Activated T-cell treated with anti-CD3 and anti-CD28 coated beads, Interleukin-2, amount 50 U/mL, for 24 hours (primary cell): ENCODE data around the gene ARSB.

Experiments used
- DNase-seq: peaks from one replicate; pipeline ENCODE4 v3.0.0-alpha.2; 2020
- H3K27ac Mint-ChIP-seq: 2 replicates; pipeline ENCODE4 v1.8.0; 2020; ENCODE audit warnings: mild to moderate bottlenecking, mixed read lengths
- H3K27me3 Mint-ChIP-seq: 2 replicates; pipeline ENCODE4 v1.8.0; 2020; ENCODE audit warnings: mixed read lengths
- H3K36me3 Mint-ChIP-seq: 2 replicates; pipeline ENCODE4 v1.8.0; 2020; ENCODE audit warnings: low read depth, mixed read lengths
- H3K4me1 Mint-ChIP-seq: 2 replicates; pipeline ENCODE4 v1.8.0; 2020; ENCODE audit warnings: low read depth, mixed read lengths
- H3K4me3 Mint-ChIP-seq: 2 replicates; pipeline ENCODE4 v1.8.0; 2020; ENCODE audit warnings: mild to moderate bottlenecking, moderate library complexity, mixed read lengths
- H3K9me3 Mint-ChIP-seq: 2 replicates; pipeline ENCODE4 v1.8.0; 2020; ENCODE audit warnings: mixed read lengths

The ARSB gene

DNA sequence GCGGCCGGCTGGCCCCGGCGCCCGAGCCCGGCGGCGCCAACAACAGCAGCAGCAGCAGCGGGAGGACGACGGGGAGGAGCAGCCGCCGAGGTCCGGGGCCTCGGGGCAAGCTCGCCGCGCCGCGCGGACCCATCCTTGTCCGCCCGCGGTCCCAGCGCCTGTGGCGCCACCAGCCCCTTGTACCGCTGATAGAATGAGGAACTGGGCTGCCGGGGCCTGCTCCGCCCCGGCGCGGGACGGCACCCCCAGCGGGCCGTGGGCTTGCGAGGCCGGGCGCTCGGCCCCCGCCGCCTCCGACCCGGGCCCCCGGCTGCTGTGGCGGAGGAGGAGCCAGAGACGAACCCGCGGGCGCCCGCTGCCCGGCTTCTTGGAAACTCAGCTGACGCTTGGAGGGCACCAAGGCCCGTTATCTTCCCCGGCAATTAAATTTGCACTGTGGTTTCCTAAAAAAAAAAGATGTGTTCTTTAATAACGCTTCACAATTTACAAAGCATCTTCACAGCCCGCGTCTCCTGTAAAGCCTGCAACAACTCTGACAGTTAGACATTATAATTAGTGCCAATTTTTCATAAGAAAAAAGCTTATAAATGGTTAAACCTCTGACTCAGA is at the start of gene ARSB:
Gene ARSB, minus strand, starts transcription at position 195 of the 609 bp plus-strand sequence. Its CDS starts 62 bp downstream, at position 133.
- H3K4me3 Mint-ChIP-seq = peak within 1 kb of the TSS; percentile 91
- no peaks in the 10 kb centered on the region for H3K9me3 Mint-ChIP-seq
- peak within 1 kb of the TSS; percentile 99 for H3K27ac Mint-ChIP-seq
- H3K27me3 Mint-ChIP-seq = no peaks in the 10 kb centered on the region
- DNase-seq = peak; percentile 79
- peaks cover 42% of the 10 kb centered on the region for H3K4me1 Mint-ChIP-seq
- peaks cover 2% of the 10 kb centered on the region for H3K36me3 Mint-ChIP-seq

DNA sequence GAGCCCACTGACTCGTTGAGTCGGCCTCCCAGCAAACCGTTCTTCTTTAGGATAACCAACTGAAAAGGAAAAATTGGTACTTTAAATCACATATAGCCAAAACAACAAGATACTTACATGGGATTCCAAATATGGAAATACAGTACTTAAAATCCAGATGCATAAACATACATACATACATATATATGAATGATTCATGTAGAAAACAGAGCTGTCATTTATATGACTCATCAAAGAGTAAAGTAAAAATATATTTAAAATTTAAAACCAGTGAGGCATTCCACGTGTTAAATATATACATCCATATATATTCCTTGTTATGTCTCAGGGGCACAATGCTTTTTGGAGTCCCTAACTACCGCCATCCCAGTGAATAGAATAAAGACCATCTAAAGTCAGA is 47.7 kb upstream of the ARSB start:
- no peak overlapping the region for H3K27ac Mint-ChIP-seq
- no peak for DNase-seq
- H3K4me1 Mint-ChIP-seq = no peaks in the 10 kb centered on the region
- H3K4me3 Mint-ChIP-seq = no peak overlapping the region
- no peaks in the 10 kb centered on the region for H3K27me3 Mint-ChIP-seq
- no peaks in the 10 kb centered on the region for H3K36me3 Mint-ChIP-seq
- no peaks in the 10 kb centered on the region for H3K9me3 Mint-ChIP-seq

DNA sequence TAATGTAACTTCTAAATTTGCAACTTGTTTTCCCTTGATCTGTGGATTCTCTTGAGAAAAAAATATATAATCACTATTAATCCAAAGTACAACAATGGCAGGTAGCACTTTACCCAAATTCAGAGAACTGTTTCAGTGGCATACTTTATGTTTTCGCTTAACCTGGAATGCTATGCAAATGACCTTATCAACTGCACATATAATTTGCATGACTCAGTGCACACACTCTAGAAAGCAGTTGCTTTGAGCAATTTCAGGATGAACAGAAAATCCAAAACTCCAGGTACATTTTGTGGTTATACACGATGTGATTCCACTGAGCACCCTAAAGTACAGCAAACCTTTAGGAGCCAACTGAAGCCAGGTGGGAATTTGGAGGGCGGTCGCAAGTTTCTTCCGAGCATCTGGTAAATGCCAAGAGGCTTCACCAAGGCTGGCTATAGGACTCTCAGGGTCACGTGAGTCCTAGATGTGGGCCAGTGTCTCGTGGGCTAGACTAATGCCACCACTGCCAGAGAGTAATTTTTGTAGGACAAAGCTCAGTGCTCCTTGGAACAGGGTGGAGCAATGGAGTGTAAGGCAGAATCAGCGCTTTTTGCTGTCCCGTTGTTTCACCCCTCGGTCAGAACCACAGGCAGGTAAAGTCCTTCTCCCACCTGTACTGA is 47.1 kb upstream of the ARSB start:
- H3K27me3 Mint-ChIP-seq = peaks cover 4% of the 10 kb centered on the region

DNA sequence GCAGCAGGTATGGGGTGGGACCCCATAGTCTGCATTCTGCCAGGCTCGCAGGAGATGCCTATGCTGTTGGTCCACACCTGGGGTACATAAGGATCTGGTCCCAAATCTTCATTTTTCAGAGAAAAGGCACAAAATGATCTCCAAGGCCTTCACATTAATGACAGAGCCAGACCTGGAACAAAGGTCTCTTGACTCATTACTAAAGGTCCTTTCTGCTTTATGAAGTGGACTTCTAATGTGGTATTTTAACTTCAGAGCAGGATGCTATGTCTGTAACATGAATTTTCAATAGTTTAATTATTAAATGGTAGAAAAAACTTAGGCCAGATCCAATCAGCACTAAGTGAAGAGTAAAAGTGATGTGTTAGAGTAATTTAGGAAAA is 46.4 kb upstream of the ARSB start:
- H3K27ac Mint-ChIP-seq = no peak overlapping the region
- peaks cover 10% of the 10 kb centered on the region for H3K27me3 Mint-ChIP-seq

More for the DNA sequence above, 47.1 kb upstream of the ARSB start:
- no peak overlapping the region for H3K4me3 Mint-ChIP-seq
- H3K27ac Mint-ChIP-seq = no peak overlapping the region
- no peak for DNase-seq
- H3K9me3 Mint-ChIP-seq = no peaks in the 10 kb centered on the region
- no peaks in the 10 kb centered on the region for H3K36me3 Mint-ChIP-seq
- no peaks in the 10 kb centered on the region for H3K4me1 Mint-ChIP-seq

DNA sequence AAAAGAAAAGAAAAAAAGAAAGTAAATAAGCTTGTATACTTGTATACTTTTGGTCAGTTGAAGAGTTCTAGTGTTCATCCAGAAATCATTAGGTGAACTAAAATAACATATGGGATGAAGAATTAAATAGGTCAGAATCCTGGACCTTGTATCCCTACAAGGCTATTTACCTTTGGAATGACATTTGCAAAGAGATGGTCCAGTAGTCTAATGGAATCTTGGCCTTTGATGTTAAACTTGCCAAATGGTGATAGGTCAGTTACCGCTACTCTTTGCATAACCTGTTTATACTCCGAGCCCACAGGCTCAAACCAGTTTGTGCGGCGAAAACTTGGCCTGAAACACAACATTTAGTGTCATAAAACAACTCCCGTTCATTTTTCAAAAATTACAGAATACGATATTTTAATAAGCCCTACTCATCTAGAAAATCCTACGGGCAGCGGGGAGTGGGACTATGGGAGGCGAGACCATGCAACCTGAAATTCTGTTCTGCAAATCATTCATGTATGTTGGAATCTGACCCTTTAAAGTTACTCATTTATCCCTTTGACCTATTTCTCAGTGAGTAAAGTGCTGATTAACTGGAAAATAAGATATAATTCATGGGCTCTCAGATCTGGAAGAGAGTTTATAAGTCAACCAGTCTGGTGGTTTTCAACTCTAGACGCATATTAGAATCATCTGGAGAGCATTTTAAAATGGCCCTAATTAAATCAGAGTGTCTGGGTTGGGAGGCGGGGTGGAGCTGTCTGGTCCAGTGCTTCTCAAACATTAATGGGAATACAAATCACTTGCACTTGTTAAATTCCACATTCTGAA is 45.8 kb upstream of the ARSB start:
- no peak for DNase-seq
- Mint-ChIP-seq H3K27me3 (peaks cover 15% of the 10 kb centered on the region), H3K36me3 (no peaks in the 10 kb centered on the region), H3K4me1 (no peaks in the 10 kb centered on the region), H3K4me3 (no peak overlapping the region), H3K9me3 (no peaks in the 10 kb centered on the region), H3K27ac (no peak overlapping the region)

More for the DNA sequence above, 46.4 kb upstream of the ARSB start:
- no peaks in the 10 kb centered on the region for H3K4me1 Mint-ChIP-seq
- no peak for DNase-seq
- no peaks in the 10 kb centered on the region for H3K9me3 Mint-ChIP-seq
- no peak overlapping the region for H3K4me3 Mint-ChIP-seq
- no peaks in the 10 kb centered on the region for H3K36me3 Mint-ChIP-seq

DNA sequence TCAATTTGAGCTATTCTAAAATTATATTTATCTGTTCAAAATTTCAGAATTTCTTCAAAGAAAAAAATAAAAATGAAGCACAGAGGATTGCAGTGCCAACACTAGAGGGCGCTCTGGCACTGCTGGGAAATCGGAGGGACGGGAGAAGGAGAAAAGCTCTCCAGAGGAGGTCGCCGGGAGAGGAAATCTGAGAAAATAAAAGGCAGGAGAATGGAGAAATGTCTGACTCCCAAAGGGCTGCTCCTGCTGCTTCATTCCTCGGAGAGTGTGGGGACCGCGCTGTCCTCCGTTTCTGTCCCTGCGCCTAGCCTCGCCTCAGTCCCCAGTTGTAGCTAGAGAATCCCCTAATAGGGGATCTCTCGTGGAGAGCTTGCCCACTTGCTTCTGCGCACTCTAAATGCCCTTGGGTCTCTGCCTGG is 40.0 kb upstream of the ARSB start:
- Mint-ChIP-seq H3K9me3 (no peaks in the 10 kb centered on the region), H3K27ac (no peak overlapping the region), H3K4me1 (peaks cover 10% of the 10 kb centered on the region), H3K27me3 (peaks cover 69% of the 10 kb centered on the region), H3K4me3 (peak overlapping the region; percentile 13), H3K36me3 (no peaks in the 10 kb centered on the region)
- peak; percentile 61 for DNase-seq

DNA sequence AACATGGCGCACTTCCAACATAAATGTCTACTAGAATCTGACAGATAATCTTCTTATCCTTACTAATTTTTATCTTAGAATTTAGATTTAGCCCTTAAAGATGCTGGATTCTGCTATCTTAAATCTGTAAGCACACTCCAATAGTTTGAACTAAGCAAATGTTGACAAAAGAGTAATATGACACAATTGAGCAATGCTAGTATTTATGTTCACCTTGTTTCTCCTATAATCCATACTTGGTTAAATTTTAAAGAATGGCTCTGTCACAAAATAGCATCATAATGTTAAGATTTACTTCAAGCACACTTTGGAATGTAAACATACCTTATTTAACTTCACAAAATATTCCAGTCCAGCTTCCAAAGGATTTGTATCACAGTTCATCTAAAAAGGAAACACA is 38.8 kb upstream of the ARSB start:
- H3K27me3 Mint-ChIP-seq = peaks cover 79% of the 10 kb centered on the region
- H3K4me1 Mint-ChIP-seq = peaks cover 10% of the 10 kb centered on the region
- no peak overlapping the region for H3K4me3 Mint-ChIP-seq

DNA sequence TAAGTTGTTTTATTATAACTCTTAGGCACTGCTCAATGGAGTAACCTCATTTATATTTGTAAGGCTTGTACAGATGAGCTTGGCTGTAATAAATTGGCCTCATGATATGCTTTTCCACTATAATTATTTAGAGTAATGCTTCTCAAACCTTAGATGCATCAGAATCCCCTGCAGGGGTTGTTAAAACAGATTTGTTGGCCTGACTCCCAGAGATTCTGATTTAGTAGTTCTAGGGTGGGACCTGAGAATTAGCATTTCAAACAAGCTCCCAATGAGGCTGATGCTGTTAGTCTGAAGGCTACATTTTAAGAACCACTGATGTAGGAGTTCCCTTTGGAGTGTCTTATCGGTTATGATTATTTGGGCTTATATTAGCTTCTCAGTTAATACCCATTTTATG is 38.2 kb upstream of the ARSB start:
- Mint-ChIP-seq H3K27me3 (peaks cover 82% of the 10 kb centered on the region), H3K4me3 (no peak overlapping the region), H3K36me3 (no peaks in the 10 kb centered on the region), H3K9me3 (no peaks in the 10 kb centered on the region), H3K4me1 (peaks cover 10% of the 10 kb centered on the region), H3K27ac (no peak overlapping the region)
- DNase-seq = no peak

More for the DNA sequence above, 38.8 kb upstream of the ARSB start:
- H3K36me3 Mint-ChIP-seq = no peaks in the 10 kb centered on the region
- no peaks in the 10 kb centered on the region for H3K9me3 Mint-ChIP-seq
- no peak for DNase-seq
- H3K27ac Mint-ChIP-seq = no peak overlapping the region

DNA sequence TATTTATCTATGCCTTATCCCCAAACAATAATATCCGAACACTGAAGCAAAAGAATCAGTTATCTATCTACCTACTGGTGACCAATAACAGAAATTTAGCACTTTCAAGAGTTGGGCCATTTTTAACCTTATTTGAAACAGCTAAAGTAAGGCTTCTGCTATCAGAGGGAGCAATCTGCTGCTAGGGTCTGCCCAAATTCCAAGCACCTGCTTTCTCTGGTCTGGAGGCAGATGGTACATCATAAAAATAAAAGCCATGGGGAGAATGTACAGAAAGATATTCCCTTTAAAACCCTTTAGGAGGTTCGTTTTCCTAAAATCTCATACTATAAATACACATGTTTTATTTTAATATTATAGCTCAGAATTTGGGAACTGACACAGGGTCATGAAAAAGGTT is 37.7 kb upstream of the ARSB start:
- DNase-seq = no peak

DNA sequence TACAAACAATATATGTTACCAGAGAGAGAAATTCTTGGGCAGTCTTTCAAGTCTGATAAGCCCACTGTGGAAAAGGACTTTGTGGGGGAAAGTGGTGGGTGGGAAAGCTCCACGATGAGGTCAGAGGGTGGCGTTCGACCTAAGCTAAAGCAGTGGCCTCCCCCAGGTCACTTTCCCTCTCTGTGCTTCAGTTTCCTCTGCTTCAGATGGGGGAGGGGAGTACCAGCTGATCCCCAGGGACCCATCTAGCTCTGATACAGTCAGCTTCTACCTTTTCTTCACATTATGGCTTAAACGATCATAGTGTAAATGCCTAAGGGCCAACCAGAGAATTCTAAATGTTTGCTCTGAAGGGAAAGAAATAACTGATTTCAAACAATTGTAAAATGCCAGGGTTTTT is 36.6 kb upstream of the ARSB start:
- Mint-ChIP-seq H3K4me1 (peaks cover 10% of the 10 kb centered on the region), H3K27ac (no peak overlapping the region), H3K4me3 (no peak overlapping the region), H3K36me3 (no peaks in the 10 kb centered on the region), H3K27me3 (peaks cover 78% of the 10 kb centered on the region), H3K9me3 (no peaks in the 10 kb centered on the region)
- no peak for DNase-seq

More for the DNA sequence above, 37.7 kb upstream of the ARSB start:
- Mint-ChIP-seq H3K27ac (no peak overlapping the region), H3K4me1 (peaks cover 10% of the 10 kb centered on the region), H3K4me3 (no peak overlapping the region), H3K27me3 (peaks cover 84% of the 10 kb centered on the region), H3K9me3 (no peaks in the 10 kb centered on the region), H3K36me3 (no peaks in the 10 kb centered on the region)

DNA sequence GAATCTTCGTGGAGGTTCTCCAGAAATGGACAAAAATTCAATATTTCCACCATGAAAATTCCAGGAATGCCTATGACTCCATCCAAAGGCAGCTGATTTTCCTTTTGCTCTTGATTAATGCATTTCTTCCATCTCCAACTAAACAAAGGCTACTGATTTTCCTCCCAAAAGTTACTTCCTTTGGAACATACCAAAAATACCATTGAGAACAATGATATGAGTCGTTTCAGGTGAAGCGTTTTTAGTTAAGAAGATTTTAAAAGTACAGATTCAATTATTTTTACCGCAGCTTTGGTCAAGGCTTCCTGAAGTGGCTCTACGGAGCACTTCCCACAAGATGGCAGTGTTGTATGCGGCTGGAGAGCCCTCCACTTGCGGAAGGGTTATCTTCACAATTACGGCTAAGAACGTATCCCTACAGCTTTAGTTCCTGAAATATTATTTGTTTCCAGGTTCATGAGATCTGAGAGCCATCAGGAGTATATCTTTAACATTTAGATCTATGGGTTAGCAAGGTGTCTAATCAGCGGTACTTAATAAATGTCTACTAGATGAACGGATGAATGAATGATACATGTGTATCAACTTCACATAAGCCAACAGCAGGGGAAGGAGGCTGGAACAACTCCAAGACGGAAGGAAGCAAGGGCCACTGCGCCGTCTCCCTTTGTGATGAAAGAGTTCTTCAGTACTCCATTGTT is 35.9 kb upstream of the ARSB start:
- peak; percentile 49 for DNase-seq
- Mint-ChIP-seq H3K4me1 (peaks cover 10% of the 10 kb centered on the region), H3K36me3 (no peaks in the 10 kb centered on the region), H3K27me3 (peaks cover 77% of the 10 kb centered on the region), H3K27ac (no peak overlapping the region), H3K4me3 (no peak overlapping the region), H3K9me3 (no peaks in the 10 kb centered on the region)

DNA sequence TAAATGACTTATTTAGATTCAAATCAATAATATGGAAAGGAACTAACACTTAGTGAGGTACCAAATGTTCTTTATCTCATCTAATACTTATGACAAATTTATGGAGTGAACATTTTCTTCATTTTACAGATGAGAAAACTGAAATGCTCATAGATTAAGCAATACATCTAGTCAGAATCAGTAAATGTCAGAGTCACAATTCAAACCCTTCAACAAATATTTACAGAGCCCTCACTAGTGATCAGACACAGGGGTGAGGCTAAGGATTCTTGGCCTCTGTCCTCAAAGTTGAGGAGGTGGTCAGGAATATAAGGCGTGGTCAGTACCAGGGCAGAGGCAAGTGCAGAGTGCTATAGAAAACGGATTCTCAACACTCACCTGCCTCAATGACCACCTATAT is 29.5 kb upstream of the ARSB start:
- H3K27ac Mint-ChIP-seq = no peak overlapping the region
- no peak overlapping the region for H3K4me3 Mint-ChIP-seq
- peaks cover 59% of the 10 kb centered on the region for H3K27me3 Mint-ChIP-seq

DNA sequence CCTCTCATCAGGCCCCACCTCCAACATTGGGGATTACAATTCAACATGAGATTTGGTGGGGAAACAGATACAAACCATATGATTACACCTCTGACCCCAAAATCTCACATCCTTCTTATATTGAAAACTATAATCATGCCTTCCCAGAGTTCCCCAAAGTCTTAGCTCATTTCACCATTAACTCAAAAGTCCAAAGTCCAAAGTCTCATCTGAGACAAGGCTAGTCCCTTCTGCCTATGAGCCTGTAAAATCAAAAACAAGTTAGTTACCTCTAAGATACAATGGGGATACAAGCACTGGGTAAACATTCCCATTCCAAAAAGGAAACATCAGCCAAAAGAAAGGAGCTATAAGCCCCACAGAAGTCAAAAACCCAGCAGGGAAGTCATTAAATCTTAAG is 26.8 kb upstream of the ARSB start:
- Mint-ChIP-seq H3K27me3 (peaks cover 54% of the 10 kb centered on the region), H3K4me1 (no peaks in the 10 kb centered on the region), H3K27ac (no peak overlapping the region), H3K4me3 (no peak overlapping the region), H3K9me3 (peaks cover 9% of the 10 kb centered on the region), H3K36me3 (no peaks in the 10 kb centered on the region)
- no peak for DNase-seq

More for the DNA sequence above, 29.5 kb upstream of the ARSB start:
- DNase-seq = no peak
- Mint-ChIP-seq H3K36me3 (no peaks in the 10 kb centered on the region), H3K4me1 (no peaks in the 10 kb centered on the region), H3K9me3 (peaks cover 9% of the 10 kb centered on the region)

DNA sequence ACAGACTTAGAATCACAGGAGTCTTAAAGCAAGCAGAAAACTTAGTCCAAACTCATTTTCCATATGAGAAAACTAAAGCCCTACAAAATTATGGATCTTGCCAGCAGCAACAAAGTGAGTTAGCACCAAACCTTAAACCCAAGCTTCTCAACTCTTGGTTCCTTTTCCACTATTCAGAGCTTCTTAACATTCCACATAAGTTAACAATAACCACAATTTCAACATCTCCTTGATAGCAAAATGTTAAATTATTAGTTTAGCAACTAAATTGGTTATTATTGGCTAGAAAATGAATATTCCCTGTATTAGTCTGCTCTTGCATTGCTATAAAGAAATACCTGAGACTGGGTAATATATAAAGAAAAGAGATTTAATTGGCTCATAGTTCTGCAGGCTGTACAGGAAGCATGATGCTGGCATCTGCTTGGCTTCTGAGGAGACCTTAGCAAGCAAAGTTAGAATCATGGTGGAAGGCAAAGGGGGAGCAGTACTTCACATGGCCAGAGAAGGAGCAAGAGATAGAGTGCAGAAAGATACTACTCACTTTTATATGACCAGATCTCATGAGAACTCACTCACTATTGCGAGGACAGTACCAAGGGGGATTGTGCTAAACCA is 26.2 kb upstream of the ARSB start:
- peaks cover 9% of the 10 kb centered on the region for H3K9me3 Mint-ChIP-seq
- no peaks in the 10 kb centered on the region for H3K4me1 Mint-ChIP-seq
- no peak overlapping the region for H3K27ac Mint-ChIP-seq
- no peak overlapping the region for H3K4me3 Mint-ChIP-seq
- H3K36me3 Mint-ChIP-seq = no peaks in the 10 kb centered on the region
- DNase-seq = no peak
- peaks cover 49% of the 10 kb centered on the region for H3K27me3 Mint-ChIP-seq
